Smooth muscle cell (in vitro differentiated cells): ENCODE measurements around the gene AFF3. TPM values are rescaled to one million over a fixed set of nuclear protein-coding genes. Genes with fewer than 3 reads are reported as not detected.

ENCODE experiments used
- DNase-seq: peaks from one replicate; lab custom pipeline; 2025; ENCODE audit not compliant: unreplicated experiment; lab: John Stamatoyannopoulos, UW
- H2AFZ ChIP-seq: fragments of 200-600 bp; sonication (generic); 2 replicates; pipeline ENCODE4 v1.6.0; 2016; ENCODE audit warnings: antibody characterized with exemption, low read depth, mild to moderate bottlenecking
- H3F3A ChIP-seq: fragments of 200-600 bp; sonication (generic); 2 replicates; pipeline ENCODE4 v1.6.0; 2017; ENCODE audit warnings: antibody characterized with exemption, low read depth
- H3K27ac ChIP-seq: fragments of 200-600 bp; sonication (generic); 2 replicates; pipeline ENCODE4 v1.5.1; 2016; ENCODE audit warnings: low read depth, mild to moderate bottlenecking
- H3K27me3 ChIP-seq: fragments of 200-600 bp; sonication (generic); 2 replicates; pipeline ENCODE4 v1.6.1; 2016; ENCODE audit warnings: low read depth, mild to moderate bottlenecking
- H3K36me3 ChIP-seq: fragments of 200-600 bp; sonication (generic); 2 replicates; pipeline ENCODE4 v1.5.1; 2016; ENCODE audit warnings: low read depth
- H3K4me1 ChIP-seq: fragments of 200-600 bp; sonication (generic); 2 replicates; pipeline ENCODE4 v1.5.1; 2016; ENCODE audit warnings: low read depth
- H3K4me2 ChIP-seq: fragments of 200-600 bp; sonication (generic); 2 replicates; pipeline ENCODE4 v1.6.0; 2016; ENCODE audit warnings: mild to moderate bottlenecking
- H3K4me3 ChIP-seq: fragments of 200-600 bp; sonication (generic); 2 replicates; pipeline ENCODE4 v1.5.1; 2016; ENCODE audit warnings: mild to moderate bottlenecking
- H3K79me2 ChIP-seq: fragments of 200-600 bp; sonication (generic); 2 replicates; pipeline ENCODE4 v1.6.0; 2016; ENCODE audit warnings: low read depth, mild to moderate bottlenecking
- H3K9ac ChIP-seq: fragments of 200-600 bp; sonication (generic); 2 replicates; pipeline ENCODE4 v1.6.0; 2016; ENCODE audit warnings: low read depth
- H3K9me3 ChIP-seq: fragments of 200-600 bp; sonication (generic); replicated peaks from 2 replicates; pipeline ENCODE4 v1.5.1; 2016; ENCODE audit warnings: low read depth
- H4K20me1 ChIP-seq: fragments of 200-600 bp; sonication (generic); 2 replicates; pipeline ENCODE4 v1.6.0; 2016; ENCODE audit warnings: low read depth
- WGBS: methylation state at CpG from one replicate; pipeline ENCODE4 v1.1.7; 2016; ENCODE audit warnings: low lambda C conversion rate; 5-methylcytosine and 5-hydroxymethylcytosine counted together
- polyA plus RNA-seq: library from polyadenylated mRNA; unstranded; fragments of >200 nt; fragmentation: Nextera tagmentation; extraction: Ambion mirVana; gene quantifications from 2 replicates; pipeline ENCODE4 v1.2.1, GENCODE V29; 2016
- total RNA-seq: library from RNA; depleted of rRNA; stranded (reverse); fragments of >200 nt; gene quantifications from 2 replicates; pipeline ENCODE4 v1.2.3, GENCODE V29; 2014
- TF ChIP-seq, protein P1 (sequence below): fragments of 200-600 bp; sonication (generic); IDR thresholded peaks from 2 replicates; pipeline ENCODE4 v1.5.1; 2017; ENCODE audit warnings: borderline replicate concordance, mild to moderate bottlenecking, antibody characterized with exemption; ENCODE audit not compliant: insufficient read depth, poor library complexity, severe bottlenecking

Gene AFF3
- total and polyA plus RNA-seq, 2 experiments from 2014 or later: 0.27 to 0.39 TPM

DNA sequence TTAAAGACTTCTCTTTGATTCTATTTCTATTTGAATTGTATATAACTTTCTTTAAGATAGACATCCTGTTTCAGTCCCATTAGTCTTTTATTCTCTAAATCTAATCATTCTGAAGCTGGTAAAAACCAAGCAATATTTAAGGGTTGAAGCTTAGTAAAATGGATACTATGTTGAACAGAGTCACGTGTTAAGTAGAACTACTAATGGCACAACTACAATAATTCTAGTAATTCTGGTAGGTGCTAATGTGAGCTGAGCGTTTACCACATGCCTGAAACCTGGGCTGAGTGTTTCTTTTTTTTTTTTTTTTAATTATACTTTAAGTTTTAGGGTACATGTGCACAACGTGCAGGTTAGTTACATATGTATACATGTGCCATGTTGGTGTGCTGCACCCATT, 8.9 kb upstream of the AFF3 start:
- WGBS: 85% methylated on average over 3 of the region's 3 CpGs
- no peak overlapping the region for H2AFZ ChIP-seq

DNA sequence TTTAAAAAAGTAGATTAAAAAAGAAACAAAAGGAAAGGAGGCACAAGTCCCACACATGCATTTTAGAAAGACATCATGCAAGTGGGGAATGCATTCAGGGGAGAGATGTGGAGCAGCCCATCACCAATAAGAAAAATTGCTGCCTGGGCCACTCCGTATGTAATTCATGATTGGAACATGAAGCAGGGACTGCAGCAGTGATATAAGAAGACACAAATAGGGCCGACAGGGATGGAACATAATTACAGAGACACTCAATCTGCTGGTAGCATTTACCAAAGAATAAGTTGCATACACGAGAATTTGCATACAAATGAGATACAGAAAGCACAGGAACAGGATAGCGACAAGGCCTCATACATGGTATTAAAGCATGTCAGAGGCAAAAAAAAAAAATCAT, 6.5 kb upstream of the AFF3 start:
- TF ChIP-seq, protein P1, sequence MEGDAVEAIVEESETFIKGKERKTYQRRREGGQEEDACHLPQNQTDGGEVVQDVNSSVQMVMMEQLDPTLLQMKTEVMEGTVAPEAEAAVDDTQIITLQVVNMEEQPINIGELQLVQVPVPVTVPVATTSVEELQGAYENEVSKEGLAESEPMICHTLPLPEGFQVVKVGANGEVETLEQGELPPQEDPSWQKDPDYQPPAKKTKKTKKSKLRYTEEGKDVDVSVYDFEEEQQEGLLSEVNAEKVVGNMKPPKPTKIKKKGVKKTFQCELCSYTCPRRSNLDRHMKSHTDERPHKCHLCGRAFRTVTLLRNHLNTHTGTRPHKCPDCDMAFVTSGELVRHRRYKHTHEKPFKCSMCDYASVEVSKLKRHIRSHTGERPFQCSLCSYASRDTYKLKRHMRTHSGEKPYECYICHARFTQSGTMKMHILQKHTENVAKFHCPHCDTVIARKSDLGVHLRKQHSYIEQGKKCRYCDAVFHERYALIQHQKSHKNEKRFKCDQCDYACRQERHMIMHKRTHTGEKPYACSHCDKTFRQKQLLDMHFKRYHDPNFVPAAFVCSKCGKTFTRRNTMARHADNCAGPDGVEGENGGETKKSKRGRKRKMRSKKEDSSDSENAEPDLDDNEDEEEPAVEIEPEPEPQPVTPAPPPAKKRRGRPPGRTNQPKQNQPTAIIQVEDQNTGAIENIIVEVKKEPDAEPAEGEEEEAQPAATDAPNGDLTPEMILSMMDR: no peak
- H4K20me1 ChIP-seq: no peaks in the 10 kb centered on the region
- no peak overlapping the region for H3K4me3 ChIP-seq
- no peaks in the 10 kb centered on the region for H3K79me2 ChIP-seq
- no peak overlapping the region for H3K9ac ChIP-seq
- H3K4me1 ChIP-seq: no peaks in the 10 kb centered on the region
- no peaks in the 10 kb centered on the region for H3K9me3 ChIP-seq
- no peaks in the 10 kb centered on the region for H3F3A ChIP-seq
- no peaks in the 10 kb centered on the region for H3K36me3 ChIP-seq
- H3K27me3 ChIP-seq: peaks cover 5% of the 10 kb centered on the region
- 87% methylated on average over 4 of the region's 4 CpGs for whole genome bisulfite sequencing
- no peak overlapping the region for H3K27ac ChIP-seq
- no peak overlapping the region for H3K4me2 ChIP-seq
- no peak overlapping the region for H2AFZ ChIP-seq
- DNase-seq: no peak

More for the DNA sequence above, 8.9 kb upstream of the AFF3 start:
- no peak overlapping the region for H3K4me2 ChIP-seq
- no peaks in the 10 kb centered on the region for H3K36me3 ChIP-seq
- H3K4me3 ChIP-seq: no peak overlapping the region
- H3K9me3 ChIP-seq: no peaks in the 10 kb centered on the region
- no peak overlapping the region for H3K9ac ChIP-seq
- no peaks in the 10 kb centered on the region for H4K20me1 ChIP-seq
- H3F3A ChIP-seq: no peaks in the 10 kb centered on the region
- TF ChIP-seq, protein P1: no peak
- H3K27me3 ChIP-seq: no peaks in the 10 kb centered on the region
- no peak overlapping the region for H3K27ac ChIP-seq
- no peak for DNase-seq
- no peaks in the 10 kb centered on the region for H3K4me1 ChIP-seq
- H3K79me2 ChIP-seq: no peaks in the 10 kb centered on the region

DNA sequence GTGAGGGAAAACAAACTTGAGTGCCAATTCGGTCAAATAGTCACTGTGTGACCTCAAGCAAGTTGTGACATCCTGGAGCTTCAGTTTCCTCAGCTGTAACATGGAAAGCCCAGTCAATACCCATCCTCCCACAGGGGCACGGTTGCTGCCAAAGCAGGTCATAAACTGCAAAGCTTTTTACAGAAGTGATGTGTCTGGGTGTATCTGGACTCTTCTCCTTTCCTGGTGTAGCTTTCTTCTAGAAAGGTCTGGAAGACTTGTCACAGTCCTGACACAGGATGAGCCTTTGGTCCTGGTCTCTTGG, 4.2 kb upstream of the AFF3 start:
- no peaks in the 10 kb centered on the region for H3F3A ChIP-seq
- H2AFZ ChIP-seq: no peak overlapping the region
- WGBS: 86% methylated on average over 2 of the region's 2 CpGs
- H3K9me3 ChIP-seq: no peaks in the 10 kb centered on the region
- no peak overlapping the region for H3K4me3 ChIP-seq
- no peak overlapping the region for H3K4me2 ChIP-seq
- H3K9ac ChIP-seq: no peak overlapping the region
- H3K4me1 ChIP-seq: no peaks in the 10 kb centered on the region
- H3K79me2 ChIP-seq: no peaks in the 10 kb centered on the region
- DNase-seq: no peak
- TF ChIP-seq, protein P1: no peak
- H3K27ac ChIP-seq: no peak overlapping the region
- no peaks in the 10 kb centered on the region for H3K36me3 ChIP-seq
- H3K27me3 ChIP-seq: peaks cover 10% of the 10 kb centered on the region
- H4K20me1 ChIP-seq: no peaks in the 10 kb centered on the region

DNA sequence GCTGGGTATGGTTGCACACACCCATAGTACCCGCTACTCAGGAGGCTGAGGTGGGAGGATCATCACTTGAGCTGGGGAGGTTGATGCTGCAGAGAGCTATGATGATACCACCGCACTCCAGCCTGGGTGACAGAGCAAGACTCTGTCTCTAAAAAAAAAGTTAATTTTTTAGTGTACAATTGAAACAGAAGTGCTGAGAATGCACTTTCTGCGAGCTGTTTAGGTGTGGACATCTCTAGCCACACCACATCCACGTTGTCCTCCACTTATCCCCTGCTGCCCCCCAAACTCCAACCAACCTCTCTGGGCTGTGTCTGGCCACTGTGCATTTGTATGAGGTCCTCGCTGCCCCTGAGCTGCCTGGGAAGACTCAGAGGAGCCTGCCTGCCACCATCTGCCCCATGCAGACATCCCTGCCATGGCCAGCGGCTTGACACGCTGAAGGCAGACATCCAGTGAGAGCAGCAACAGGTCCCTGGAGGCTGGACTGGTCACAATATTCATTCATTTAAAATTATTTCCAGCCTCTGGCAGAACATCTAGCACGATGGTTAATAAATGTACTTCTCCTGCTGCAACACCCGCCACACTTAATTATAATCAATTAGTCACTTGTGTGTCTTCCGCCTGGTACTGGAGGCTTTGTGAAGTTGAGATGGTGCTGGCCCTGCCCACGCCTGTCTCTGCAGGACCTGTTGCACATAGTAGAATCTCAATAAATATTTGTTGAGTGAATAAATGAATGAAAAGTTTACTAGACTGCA, 3.7 kb upstream of the AFF3 start:
- TF ChIP-seq, protein P1: no peak
- H3K9ac ChIP-seq: no peak overlapping the region
- peaks cover 15% of the 10 kb centered on the region for H3K27me3 ChIP-seq
- H3K4me2 ChIP-seq: no peak overlapping the region
- no peaks in the 10 kb centered on the region for H3F3A ChIP-seq
- H2AFZ ChIP-seq: no peak overlapping the region
- H4K20me1 ChIP-seq: no peaks in the 10 kb centered on the region
- no peak overlapping the region for H3K4me3 ChIP-seq
- 91% methylated on average over 11 of the region's 11 CpGs for WGBS
- H3K79me2 ChIP-seq: no peaks in the 10 kb centered on the region
- H3K4me1 ChIP-seq: no peaks in the 10 kb centered on the region
- H3K36me3 ChIP-seq: no peaks in the 10 kb centered on the region
- no peak overlapping the region for H3K27ac ChIP-seq
- no peaks in the 10 kb centered on the region for H3K9me3 ChIP-seq
- DNase-seq: no peak
